ENCODE measurements around the gene PLAC1. TPM values are rescaled to one million over a fixed set of nuclear protein-coding genes. Genes with fewer than 3 reads are reported as not detected.

Gene PLAC1
- total RNA-seq, 1 donor from 2014 or later = 0.72 TPM

DNA sequence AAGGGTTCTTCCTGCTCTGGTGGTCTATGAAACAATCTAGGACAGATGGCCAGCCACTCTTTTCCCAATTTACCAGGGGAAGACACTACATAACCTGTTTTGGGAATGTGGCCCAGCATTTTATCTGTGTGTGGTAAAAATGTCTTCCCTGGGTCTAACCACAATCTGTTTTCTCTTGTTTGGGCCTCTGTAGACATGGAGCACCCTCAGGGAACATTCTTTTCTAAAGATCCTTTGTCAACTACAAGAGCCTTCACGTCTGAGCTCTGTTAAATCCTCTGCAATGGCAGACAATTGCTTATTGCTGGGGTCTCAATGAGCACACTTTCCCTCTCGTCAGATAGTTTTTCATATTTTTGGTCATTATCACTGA, 35.5 kb downstream of the PLAC1 start:
- no peak overlapping the region for H3K27ac Mint-ChIP-seq (ENCODE audit: unreplicated experiment)
- H3K9me3 Mint-ChIP-seq (ENCODE audit: unreplicated experiment) = no peaks in the 10 kb centered on the region
- no peaks in the 10 kb centered on the region for H3K36me3 Mint-ChIP-seq (ENCODE audit: low read depth, unreplicated experiment)
- no peak for DNase-seq (ENCODE audit: low spot score)
- TF ChIP-seq, protein P1, sequence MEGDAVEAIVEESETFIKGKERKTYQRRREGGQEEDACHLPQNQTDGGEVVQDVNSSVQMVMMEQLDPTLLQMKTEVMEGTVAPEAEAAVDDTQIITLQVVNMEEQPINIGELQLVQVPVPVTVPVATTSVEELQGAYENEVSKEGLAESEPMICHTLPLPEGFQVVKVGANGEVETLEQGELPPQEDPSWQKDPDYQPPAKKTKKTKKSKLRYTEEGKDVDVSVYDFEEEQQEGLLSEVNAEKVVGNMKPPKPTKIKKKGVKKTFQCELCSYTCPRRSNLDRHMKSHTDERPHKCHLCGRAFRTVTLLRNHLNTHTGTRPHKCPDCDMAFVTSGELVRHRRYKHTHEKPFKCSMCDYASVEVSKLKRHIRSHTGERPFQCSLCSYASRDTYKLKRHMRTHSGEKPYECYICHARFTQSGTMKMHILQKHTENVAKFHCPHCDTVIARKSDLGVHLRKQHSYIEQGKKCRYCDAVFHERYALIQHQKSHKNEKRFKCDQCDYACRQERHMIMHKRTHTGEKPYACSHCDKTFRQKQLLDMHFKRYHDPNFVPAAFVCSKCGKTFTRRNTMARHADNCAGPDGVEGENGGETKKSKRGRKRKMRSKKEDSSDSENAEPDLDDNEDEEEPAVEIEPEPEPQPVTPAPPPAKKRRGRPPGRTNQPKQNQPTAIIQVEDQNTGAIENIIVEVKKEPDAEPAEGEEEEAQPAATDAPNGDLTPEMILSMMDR (IDR thresholded peaks at IDR 0.05; ENCODE audit: unreplicated experiment) = no peak
- H3K4me1 Mint-ChIP-seq (ENCODE audit: unreplicated experiment) = peaks cover 9% of the 10 kb centered on the region
- H3K4me3 Mint-ChIP-seq (ENCODE audit: unreplicated experiment) = no peak overlapping the region
- H3K27me3 Mint-ChIP-seq (ENCODE audit: unreplicated experiment) = no peaks in the 10 kb centered on the region

DNA sequence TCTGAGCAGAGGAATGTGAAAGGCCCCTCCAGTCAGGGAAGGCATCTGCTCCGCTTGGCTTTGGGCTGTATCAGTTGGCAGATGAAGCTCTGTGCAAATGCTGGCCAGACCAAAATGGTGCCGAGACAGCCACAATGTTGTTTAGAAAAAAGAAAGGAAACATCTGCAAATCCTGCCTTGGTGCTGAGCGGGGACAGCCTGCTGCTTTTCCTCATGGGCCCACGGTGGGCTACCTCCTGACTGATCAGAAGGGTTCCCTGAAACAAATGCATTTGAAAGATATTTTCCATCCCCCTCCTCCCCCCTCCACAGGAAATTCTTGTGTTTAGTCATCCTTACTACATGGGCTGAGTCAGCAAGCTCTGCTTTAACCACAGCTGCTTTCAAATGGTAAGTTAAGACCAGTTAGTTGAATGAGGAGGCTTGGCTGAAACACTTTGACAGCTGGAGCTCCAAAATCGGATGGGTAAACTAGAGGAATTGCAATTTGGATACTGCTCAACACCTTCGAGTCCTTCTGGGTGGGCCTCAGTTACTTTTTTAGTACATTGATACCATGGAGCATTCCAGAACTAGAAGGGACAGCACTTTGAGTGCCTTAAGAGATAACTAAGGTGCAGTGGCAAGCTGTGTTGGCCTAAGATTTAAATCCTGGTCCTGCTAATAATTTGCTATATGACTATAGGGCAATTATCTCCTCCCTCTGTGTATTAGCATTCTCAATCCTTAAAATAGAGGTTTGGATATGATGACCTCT, 36.0 kb downstream of the PLAC1 start:
- TF ChIP-seq, protein P1 (IDR thresholded peaks at IDR 0.05; ENCODE audit: unreplicated experiment) = no peak
- no peak overlapping the region for H3K4me3 Mint-ChIP-seq (ENCODE audit: unreplicated experiment)
- no peaks in the 10 kb centered on the region for H3K27me3 Mint-ChIP-seq (ENCODE audit: unreplicated experiment)
- no peaks in the 10 kb centered on the region for H3K9me3 Mint-ChIP-seq (ENCODE audit: unreplicated experiment)
- DNase-seq (ENCODE audit: low spot score) = peak; percentile 4
- H3K27ac Mint-ChIP-seq (ENCODE audit: unreplicated experiment) = peak overlapping the region; percentile 61
- H3K4me1 Mint-ChIP-seq (ENCODE audit: unreplicated experiment) = peaks cover 9% of the 10 kb centered on the region
- H3K36me3 Mint-ChIP-seq (ENCODE audit: low read depth, unreplicated experiment) = no peaks in the 10 kb centered on the region

DNA sequence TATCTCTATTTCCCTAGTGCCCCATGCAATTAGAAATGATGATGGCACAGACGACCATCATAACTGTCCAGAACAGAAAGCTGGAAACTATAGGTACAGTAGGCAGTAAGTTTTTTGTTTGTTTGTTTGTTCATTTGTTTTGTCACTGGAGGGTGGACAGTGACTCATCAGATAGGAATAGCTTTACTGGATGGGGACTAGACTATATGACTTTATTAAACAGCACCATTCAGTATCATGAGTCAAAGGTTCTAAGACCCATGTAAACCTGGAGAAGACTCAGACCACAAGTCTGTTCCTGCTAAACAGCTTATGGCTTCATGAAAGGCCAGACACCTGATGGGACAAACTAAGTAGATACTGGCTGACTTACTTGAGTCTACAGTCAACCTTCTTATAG, 38.4 kb downstream of the PLAC1 start:
- TF ChIP-seq, protein P1 (IDR thresholded peaks at IDR 0.05; ENCODE audit: unreplicated experiment) = no peak
- Mint-ChIP-seq H3K36me3 (ENCODE audit: low read depth, unreplicated experiment) (no peaks in the 10 kb centered on the region), H3K27ac (ENCODE audit: unreplicated experiment) (no peak overlapping the region), H3K4me1 (ENCODE audit: unreplicated experiment) (peaks cover 9% of the 10 kb centered on the region), H3K9me3 (ENCODE audit: unreplicated experiment) (no peaks in the 10 kb centered on the region), H3K27me3 (ENCODE audit: unreplicated experiment) (no peaks in the 10 kb centered on the region), H3K4me3 (ENCODE audit: unreplicated experiment) (no peak overlapping the region)
- DNase-seq (ENCODE audit: low spot score) = no peak

DNA sequence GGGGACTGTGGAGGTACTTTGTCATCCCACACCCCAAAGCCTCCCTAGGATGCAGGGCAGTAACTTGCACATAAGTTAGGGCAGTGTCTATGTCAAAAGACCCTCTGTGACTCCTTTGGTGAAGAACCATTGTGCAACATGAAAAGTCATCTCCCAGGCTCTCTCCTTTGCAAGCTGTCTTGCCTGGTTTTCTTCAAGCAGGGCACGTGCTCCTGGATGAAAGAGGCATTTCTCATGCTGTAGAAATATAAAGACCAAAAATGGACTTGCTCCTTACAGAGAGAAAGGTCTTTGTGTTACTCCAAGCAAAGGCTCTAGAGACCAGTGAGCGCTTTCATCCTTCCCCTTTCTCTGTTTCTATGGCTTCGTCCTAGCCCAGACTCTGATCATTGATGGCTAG, 44.9 kb downstream of the PLAC1 start:
- no peaks in the 10 kb centered on the region for H3K27me3 Mint-ChIP-seq (ENCODE audit: unreplicated experiment)
- H3K36me3 Mint-ChIP-seq (ENCODE audit: low read depth, unreplicated experiment) = no peaks in the 10 kb centered on the region
- H3K4me3 Mint-ChIP-seq (ENCODE audit: unreplicated experiment) = no peak overlapping the region
- no peak for DNase-seq (ENCODE audit: low spot score)
- H3K27ac Mint-ChIP-seq (ENCODE audit: unreplicated experiment) = no peak overlapping the region
- no peaks in the 10 kb centered on the region for H3K4me1 Mint-ChIP-seq (ENCODE audit: unreplicated experiment)
- H3K9me3 Mint-ChIP-seq (ENCODE audit: unreplicated experiment) = no peaks in the 10 kb centered on the region
- TF ChIP-seq, protein P1 (IDR thresholded peaks at IDR 0.05; ENCODE audit: unreplicated experiment) = no peak

DNA sequence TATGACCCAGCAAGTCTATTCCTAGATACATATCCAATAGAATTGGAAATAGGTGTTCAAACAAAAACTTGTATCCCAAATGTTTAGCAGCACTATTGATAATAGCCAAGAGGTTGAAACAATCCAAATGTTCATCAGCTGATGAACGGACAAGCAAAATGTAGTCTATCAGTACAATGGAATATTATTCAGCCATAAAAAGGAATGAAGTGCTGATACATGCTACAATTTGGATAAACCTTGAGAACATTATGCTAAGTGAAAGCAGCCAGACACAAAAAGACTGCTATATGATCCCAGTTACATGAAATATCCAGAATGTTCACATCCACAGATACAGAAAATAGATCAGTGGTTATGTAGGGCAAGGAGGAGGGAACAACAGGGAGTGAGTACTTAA, 50.1 kb downstream of the PLAC1 start:
- Mint-ChIP-seq H3K9me3 (ENCODE audit: unreplicated experiment) (no peaks in the 10 kb centered on the region), H3K4me3 (ENCODE audit: unreplicated experiment) (no peak overlapping the region), H3K27me3 (ENCODE audit: unreplicated experiment) (no peaks in the 10 kb centered on the region), H3K27ac (ENCODE audit: unreplicated experiment) (no peak overlapping the region), H3K4me1 (ENCODE audit: unreplicated experiment) (no peaks in the 10 kb centered on the region), H3K36me3 (ENCODE audit: low read depth, unreplicated experiment) (no peaks in the 10 kb centered on the region)
- DNase-seq (ENCODE audit: low spot score) = no peak
- TF ChIP-seq, protein P1 (IDR thresholded peaks at IDR 0.05; ENCODE audit: unreplicated experiment) = no peak
